Measurements from ENCODE around the gene HIVEP2. TPM values are rescaled to one million over a fixed set of nuclear protein-coding genes. Genes with fewer than 3 reads are reported as not detected.
A peak's percentile ranks its signal among the peaks of the same experiment; 100 is the strongest.

HIVEP2 gene
- total RNA-seq, 1 donor from 2014 or later: 15.2 TPM

- H3K27me3 Mint-ChIP-seq (ENCODE audit: low read depth): no peaks in the 10 kb centered on the region
- no peak for TF ChIP-seq CTCF (IDR thresholded peaks at IDR 0.05; ENCODE audit: unreplicated experiment)
- no peak overlapping the region for H3K4me3 Mint-ChIP-seq
- peaks cover 22% of the 10 kb centered on the region for H3K4me1 Mint-ChIP-seq
- H3K36me3 Mint-ChIP-seq: no peaks in the 10 kb centered on the region
- H3K9me3 Mint-ChIP-seq: no peaks in the 10 kb centered on the region
- H3K27ac Mint-ChIP-seq: peak overlapping the region; percentile 48
- DNase-seq (ENCODE audit: low spot score in 2 of 2, unreplicated experiment in 2 of 2): no peak
Measured at GRCh38 chr6:142856624-142857232, 88.2 kb downstream of the HIVEP2 start.

DNA sequence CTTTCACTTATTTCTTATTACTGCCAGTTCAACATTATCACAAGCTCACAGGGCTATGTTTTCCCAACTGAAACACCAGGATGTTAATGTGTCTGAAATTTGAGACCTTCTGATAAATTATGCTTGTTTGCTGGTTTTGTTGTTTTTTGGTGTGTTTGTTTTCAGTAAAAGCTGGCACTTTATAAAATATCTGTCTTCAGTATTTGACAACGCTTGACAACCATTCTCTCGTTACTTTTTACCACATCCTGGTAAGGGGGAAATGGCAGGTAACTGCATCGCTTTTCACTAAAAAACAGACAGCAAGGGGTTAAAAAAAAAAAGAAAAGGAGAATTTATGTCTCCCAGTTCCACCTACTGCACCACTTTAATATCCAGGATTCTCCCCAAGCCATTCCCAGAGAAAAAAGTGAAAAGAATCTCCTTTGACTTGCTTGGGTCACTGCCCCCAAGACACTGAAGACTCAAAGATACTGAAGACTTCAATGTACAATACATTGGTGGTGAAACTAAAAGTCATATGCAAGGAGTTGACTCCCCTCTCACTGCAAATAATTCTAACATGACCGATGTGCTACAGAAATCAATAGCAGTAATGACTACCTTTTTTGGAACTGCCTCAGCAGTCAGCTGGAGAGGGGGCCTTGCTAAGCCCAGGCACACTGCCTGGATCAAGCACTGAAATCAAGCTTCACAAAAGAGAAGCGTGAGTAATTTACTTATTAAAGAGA lies 88.9 kb downstream of the HIVEP2 start:
- Mint-ChIP-seq H3K4me3 (no peak overlapping the region), H3K9me3 (no peaks in the 10 kb centered on the region), H3K27ac (no peak overlapping the region), H3K4me1 (peaks cover 29% of the 10 kb centered on the region), H3K27me3 (ENCODE audit: low read depth) (no peaks in the 10 kb centered on the region), H3K36me3 (no peaks in the 10 kb centered on the region)
- TF ChIP-seq CTCF (IDR thresholded peaks at IDR 0.05; ENCODE audit: unreplicated experiment): no peak
- DNase-seq (ENCODE audit: low spot score in 2 of 2, unreplicated experiment in 2 of 2): no peak

DNA sequence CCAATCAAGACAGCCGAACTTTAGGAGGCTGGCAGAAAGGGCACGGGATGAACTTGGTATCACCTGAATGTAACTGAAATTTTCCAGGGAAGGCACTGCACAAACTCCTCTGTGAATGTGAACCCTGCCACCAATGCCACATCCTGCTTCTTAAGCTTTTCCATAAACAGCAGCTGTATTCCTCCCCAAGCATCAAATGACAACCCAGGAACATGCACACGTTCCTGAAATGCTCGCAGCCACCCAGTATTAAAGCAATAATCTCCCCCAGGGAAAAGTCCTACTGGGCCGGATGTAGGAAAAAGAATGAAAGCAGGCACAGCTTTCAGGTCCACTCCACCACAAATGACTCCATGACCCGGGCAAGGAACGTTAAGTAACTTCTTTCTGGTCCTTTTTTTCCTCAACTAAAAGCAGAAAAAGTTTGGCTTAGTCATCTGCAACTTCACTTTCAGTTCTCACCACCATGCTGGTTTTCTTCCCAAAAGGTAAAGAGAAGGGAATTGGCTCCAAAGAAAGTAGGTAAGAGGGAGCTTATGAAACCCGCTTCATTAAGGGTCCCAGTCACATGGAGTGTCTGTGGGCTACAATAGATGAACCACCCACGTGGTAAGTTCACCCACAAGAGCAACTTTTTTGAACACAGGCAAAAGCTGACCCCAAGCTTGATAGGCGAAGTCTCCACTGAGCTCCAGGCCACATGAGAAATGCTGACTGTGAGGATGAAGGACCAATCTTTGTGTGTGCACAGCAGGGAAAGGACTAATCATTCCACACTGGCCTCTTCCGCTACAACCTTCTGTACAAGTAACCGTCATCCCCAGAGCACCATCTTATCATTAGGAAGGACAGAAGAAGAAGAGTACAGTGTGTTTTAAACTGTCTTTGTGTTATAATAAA lies 90.1 kb downstream of the HIVEP2 start:
- DNase-seq (ENCODE audit: low spot score in 2 of 2, unreplicated experiment in 2 of 2): no peak
- no peaks in the 10 kb centered on the region for H3K36me3 Mint-ChIP-seq
- peaks cover 41% of the 10 kb centered on the region for H3K4me1 Mint-ChIP-seq
- H3K27ac Mint-ChIP-seq: no peak overlapping the region
- H3K4me3 Mint-ChIP-seq: no peak overlapping the region
- no peaks in the 10 kb centered on the region for H3K9me3 Mint-ChIP-seq
- no peaks in the 10 kb centered on the region for H3K27me3 Mint-ChIP-seq (ENCODE audit: low read depth)
- no peak for TF ChIP-seq CTCF (IDR thresholded peaks at IDR 0.05; ENCODE audit: unreplicated experiment)

- no peak for TF ChIP-seq CTCF (IDR thresholded peaks at IDR 0.05; ENCODE audit: unreplicated experiment)
- no peak overlapping the region for H3K4me3 Mint-ChIP-seq
- H3K9me3 Mint-ChIP-seq: no peaks in the 10 kb centered on the region
- peaks cover 50% of the 10 kb centered on the region for H3K4me1 Mint-ChIP-seq
- H3K36me3 Mint-ChIP-seq: no peaks in the 10 kb centered on the region
- no peaks in the 10 kb centered on the region for H3K27me3 Mint-ChIP-seq (ENCODE audit: low read depth)
- H3K27ac Mint-ChIP-seq: peak overlapping the region; percentile 52
- no peak for DNase-seq (ENCODE audit: low spot score in 2 of 2, unreplicated experiment in 2 of 2)
Measured at GRCh38 chr6:142853244-142854180, 91.5 kb downstream of the HIVEP2 start.

GRCh38 chr6:142851601-142852000 lies 93.4 kb downstream of the HIVEP2 start:
- H3K36me3 Mint-ChIP-seq: no peaks in the 10 kb centered on the region
- peaks cover 64% of the 10 kb centered on the region for H3K4me1 Mint-ChIP-seq
- peak overlapping the region; percentile 21 for H3K27ac Mint-ChIP-seq
- no peak for TF ChIP-seq CTCF (IDR thresholded peaks at IDR 0.05; ENCODE audit: unreplicated experiment)
- H3K4me3 Mint-ChIP-seq: no peak overlapping the region
- DNase-seq (ENCODE audit: low spot score in 2 of 2, unreplicated experiment in 2 of 2): no peak
- H3K9me3 Mint-ChIP-seq: no peaks in the 10 kb centered on the region
- H3K27me3 Mint-ChIP-seq (ENCODE audit: low read depth): no peaks in the 10 kb centered on the region

Data from mesothelial cell of epicardium (in vitro differentiated cells).